Measurements from ENCODE around the gene PRPF6. TPM values are rescaled to one million over a fixed set of nuclear protein-coding genes. Genes with fewer than 3 reads are reported as not detected.
A peak's percentile ranks its signal among the peaks of the same experiment; 100 is the strongest.

The PRPF6 gene
- total and polyA plus RNA-seq, 2 of the 13 experiments (the other 11 are each of a cell fraction or from before 2014, with no cell fraction given): 63.7 to 101 TPM

DNA sequence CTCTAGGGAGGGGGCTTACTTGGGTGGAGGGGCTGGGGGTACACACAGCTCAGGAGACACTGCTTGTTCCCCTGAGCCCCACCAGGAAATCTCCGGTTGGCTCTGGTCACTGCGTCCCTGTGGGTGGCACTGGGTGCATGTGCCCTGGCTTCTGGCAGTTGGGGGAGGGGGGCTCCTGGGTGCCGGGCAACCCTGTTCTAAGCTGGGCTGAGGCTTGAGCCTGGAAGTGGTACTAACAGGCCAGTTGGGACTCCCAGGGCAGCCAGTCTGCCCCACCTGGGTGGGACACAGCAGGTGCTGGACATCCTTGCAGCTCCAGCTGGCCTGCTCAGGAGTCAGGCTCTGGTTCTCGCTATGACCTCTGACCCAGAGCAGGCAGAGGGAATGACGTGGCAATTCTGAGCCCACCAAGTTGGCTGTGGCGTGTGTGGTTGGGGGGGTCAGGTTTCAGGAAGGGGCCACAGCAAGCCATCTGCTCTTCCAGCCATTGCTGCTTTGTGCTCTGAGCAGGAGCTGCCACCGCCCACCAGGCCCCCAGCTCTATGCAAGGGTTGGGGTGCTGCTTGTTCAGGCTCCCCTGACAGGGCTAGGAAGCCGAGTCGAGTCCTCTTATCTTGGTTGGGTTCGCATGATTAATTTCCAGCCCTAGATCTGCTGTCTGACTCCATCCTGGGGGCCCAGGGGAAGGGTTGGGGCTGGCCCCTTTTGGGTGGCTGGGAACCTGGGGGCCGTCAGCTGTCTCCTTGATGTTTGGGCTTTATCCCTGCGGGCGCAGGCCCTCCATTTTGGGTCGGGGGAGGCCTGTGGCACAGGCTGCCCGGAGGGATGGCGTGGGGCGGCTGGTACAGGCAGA, 55.6 kb downstream of the PRPF6 start (continued):
- TF ChIP-seq, protein P1, sequence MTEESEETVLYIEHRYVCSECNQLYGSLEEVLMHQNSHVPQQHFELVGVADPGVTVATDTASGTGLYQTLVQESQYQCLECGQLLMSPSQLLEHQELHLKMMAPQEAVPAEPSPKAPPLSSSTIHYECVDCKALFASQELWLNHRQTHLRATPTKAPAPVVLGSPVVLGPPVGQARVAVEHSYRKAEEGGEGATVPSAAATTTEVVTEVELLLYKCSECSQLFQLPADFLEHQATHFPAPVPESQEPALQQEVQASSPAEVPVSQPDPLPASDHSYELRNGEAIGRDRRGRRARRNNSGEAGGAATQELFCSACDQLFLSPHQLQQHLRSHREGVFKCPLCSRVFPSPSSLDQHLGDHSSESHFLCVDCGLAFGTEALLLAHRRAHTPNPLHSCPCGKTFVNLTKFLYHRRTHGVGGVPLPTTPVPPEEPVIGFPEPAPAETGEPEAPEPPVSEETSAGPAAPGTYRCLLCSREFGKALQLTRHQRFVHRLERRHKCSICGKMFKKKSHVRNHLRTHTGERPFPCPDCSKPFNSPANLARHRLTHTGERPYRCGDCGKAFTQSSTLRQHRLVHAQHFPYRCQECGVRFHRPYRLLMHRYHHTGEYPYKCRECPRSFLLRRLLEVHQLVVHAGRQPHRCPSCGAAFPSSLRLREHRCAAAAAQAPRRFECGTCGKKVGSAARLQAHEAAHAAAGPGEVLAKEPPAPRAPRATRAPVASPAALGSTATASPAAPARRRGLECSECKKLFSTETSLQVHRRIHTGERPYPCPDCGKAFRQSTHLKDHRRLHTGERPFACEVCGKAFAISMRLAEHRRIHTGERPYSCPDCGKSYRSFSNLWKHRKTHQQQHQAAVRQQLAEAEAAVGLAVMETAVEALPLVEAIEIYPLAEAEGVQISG (CRISPR knock-in tag; IDR thresholded peaks at IDR 0.05): no peak; the same call in 1 of the 2 replicates
- TF ChIP-seq, protein P2, sequence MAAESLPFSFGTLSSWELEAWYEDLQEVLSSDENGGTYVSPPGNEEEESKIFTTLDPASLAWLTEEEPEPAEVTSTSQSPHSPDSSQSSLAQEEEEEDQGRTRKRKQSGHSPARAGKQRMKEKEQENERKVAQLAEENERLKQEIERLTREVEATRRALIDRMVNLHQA (CRISPR knock-in tag; IDR thresholded peaks at IDR 0.05): no peak; the same call in 1 of the 2 replicates
- TF ChIP-seq, protein P3, sequence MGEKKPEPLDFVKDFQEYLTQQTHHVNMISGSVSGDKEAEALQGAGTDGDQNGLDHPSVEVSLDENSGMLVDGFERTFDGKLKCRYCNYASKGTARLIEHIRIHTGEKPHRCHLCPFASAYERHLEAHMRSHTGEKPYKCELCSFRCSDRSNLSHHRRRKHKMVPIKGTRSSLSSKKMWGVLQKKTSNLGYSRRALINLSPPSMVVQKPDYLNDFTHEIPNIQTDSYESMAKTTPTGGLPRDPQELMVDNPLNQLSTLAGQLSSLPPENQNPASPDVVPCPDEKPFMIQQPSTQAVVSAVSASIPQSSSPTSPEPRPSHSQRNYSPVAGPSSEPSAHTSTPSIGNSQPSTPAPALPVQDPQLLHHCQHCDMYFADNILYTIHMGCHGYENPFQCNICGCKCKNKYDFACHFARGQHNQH (CRISPR knock-in tag; IDR thresholded peaks at IDR 0.05): 0 out of 2 replicates have a peak, but pooled peaks have one; percentile 17
- no peak for TF ChIP-seq AHR (CRISPR knock-in tag; IDR thresholded peaks at IDR 0.05)
- TF ChIP-seq DMAP1 (CRISPR knock-in tag; IDR thresholded peaks at IDR 0.05): peak; percentile 77
- no peak for TF ChIP-seq ZNF569 (CRISPR knock-in tag; IDR thresholded peaks at IDR 0.05; ENCODE audit: borderline replicate concordance)
- TF ChIP-seq, protein P4, sequence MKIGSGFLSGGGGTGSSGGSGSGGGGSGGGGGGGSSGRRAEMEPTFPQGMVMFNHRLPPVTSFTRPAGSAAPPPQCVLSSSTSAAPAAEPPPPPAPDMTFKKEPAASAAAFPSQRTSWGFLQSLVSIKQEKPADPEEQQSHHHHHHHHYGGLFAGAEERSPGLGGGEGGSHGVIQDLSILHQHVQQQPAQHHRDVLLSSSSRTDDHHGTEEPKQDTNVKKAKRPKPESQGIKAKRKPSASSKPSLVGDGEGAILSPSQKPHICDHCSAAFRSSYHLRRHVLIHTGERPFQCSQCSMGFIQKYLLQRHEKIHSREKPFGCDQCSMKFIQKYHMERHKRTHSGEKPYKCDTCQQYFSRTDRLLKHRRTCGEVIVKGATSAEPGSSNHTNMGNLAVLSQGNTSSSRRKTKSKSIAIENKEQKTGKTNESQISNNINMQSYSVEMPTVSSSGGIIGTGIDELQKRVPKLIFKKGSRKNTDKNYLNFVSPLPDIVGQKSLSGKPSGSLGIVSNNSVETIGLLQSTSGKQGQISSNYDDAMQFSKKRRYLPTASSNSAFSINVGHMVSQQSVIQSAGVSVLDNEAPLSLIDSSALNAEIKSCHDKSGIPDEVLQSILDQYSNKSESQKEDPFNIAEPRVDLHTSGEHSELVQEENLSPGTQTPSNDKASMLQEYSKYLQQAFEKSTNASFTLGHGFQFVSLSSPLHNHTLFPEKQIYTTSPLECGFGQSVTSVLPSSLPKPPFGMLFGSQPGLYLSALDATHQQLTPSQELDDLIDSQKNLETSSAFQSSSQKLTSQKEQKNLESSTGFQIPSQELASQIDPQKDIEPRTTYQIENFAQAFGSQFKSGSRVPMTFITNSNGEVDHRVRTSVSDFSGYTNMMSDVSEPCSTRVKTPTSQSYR (CRISPR knock-in tag; IDR thresholded peaks at IDR 0.05; ENCODE audit: borderline replicate concordance): peak; percentile 48
- TF ChIP-seq HDAC6 (IDR thresholded peaks at IDR 0.05; ENCODE audit: low read depth, low read length): no peak
- peak; percentile 94; the same call in 1 of the 2 replicates for TF ChIP-seq ZNF563 (CRISPR knock-in tag; IDR thresholded peaks at IDR 0.05)
- no peak for TF ChIP-seq KMT2A (CRISPR knock-in tag; IDR thresholded peaks at IDR 0.05)
- TF ChIP-seq ZBTB8A (CRISPR knock-in tag; IDR thresholded peaks at IDR 0.05; ENCODE audit: borderline replicate concordance, low read depth): no peak
- TF ChIP-seq ZNF253 (CRISPR knock-in tag; IDR thresholded peaks at IDR 0.05; ENCODE audit: borderline replicate concordance): no peak
- no peak for TF ChIP-seq HHEX (CRISPR knock-in tag; IDR thresholded peaks at IDR 0.05)
- TF ChIP-seq KDM5B (CRISPR knock-in tag; IDR thresholded peaks at IDR 0.05; ENCODE audit: borderline replicate concordance): peak; percentile 92
- peak; percentile 86 for TF ChIP-seq SRSF1 (optimal IDR thresholded peaks at IDR 0.05; ENCODE audit: low read depth, low read length)
- TF ChIP-seq, protein P5, sequence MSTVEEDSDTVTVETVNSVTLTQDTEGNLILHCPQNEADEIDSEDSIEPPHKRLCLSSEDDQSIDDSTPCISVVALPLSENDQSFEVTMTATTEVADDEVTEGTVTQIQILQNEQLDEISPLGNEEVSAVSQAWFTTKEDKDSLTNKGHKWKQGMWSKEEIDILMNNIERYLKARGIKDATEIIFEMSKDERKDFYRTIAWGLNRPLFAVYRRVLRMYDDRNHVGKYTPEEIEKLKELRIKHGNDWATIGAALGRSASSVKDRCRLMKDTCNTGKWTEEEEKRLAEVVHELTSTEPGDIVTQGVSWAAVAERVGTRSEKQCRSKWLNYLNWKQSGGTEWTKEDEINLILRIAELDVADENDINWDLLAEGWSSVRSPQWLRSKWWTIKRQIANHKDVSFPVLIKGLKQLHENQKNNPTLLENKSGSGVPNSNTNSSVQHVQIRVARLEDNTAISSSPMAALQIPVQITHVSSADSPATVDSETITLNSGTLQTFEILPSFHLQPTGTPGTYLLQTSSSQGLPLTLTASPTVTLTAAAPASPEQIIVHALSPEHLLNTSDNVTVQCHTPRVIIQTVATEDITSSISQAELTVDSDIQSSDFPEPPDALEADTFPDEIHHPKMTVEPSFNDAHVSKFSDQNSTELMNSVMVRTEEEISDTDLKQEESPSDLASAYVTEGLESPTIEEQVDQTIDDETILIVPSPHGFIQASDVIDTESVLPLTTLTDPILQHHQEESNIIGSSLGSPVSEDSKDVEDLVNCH (CRISPR knock-in tag; IDR thresholded peaks at IDR 0.05): no peak
- TF ChIP-seq, protein P6, sequence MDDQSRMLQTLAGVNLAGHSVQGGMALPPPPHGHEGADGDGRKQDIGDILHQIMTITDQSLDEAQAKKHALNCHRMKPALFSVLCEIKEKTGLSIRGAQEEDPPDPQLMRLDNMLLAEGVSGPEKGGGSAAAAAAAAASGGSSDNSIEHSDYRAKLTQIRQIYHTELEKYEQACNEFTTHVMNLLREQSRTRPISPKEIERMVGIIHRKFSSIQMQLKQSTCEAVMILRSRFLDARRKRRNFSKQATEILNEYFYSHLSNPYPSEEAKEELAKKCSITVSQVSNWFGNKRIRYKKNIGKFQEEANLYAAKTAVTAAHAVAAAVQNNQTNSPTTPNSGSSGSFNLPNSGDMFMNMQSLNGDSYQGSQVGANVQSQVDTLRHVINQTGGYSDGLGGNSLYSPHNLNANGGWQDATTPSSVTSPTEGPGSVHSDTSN (CRISPR knock-in tag; IDR thresholded peaks at IDR 0.05; ENCODE audit: borderline replicate concordance): no peak

All from HepG2 (cell line).